DMS153 treated with DMSO at 0.1 percent for 48 hours (cell line): ENCODE results near the gene TBC1D14.

ENCODE experiments used
- DNase-seq: peaks from one replicate; lab custom pipeline; 2025; ENCODE audit not compliant: unreplicated experiment; lab: John Stamatoyannopoulos, UW

TBC1D14 gene

DNA sequence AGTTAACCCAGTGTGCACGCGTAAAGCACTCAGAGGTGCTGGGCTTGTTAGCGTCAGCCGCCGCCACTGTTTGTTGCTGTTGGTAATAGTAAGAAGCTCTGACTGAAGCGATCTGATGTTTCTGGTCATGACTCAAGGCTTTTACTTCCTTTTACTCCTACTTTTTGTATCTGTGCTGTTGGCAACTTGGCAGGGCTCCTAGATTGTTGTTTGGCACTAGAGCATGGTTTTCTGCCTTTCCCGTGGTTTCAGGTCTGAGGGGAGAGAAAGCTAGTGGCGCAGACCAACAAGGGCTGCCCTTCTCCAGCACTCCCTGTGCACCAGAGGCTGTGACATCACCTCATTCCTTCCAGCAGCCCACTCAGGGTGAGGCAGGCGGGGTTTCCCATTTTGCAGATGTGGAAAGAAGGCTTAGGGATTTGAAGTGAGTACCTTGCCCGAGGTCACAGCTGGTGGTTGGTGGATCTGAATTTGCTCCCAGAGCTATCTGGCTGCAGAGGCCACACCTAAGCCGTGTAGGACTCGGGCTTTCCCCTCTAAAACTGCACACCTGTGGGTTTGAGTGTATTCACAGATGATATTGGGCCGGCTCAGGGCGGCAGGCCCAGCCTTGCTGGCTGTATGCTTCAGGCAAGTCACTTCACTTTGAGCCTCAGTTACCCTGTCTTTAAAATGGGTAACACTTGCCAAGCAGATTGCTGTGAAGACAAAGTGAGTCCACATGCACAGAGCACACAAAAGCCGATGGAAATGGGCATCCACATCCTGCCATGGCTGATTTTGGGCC is 82.3 kb downstream of the TBC1D14 start:
- no peak for DNase-seq

DNA sequence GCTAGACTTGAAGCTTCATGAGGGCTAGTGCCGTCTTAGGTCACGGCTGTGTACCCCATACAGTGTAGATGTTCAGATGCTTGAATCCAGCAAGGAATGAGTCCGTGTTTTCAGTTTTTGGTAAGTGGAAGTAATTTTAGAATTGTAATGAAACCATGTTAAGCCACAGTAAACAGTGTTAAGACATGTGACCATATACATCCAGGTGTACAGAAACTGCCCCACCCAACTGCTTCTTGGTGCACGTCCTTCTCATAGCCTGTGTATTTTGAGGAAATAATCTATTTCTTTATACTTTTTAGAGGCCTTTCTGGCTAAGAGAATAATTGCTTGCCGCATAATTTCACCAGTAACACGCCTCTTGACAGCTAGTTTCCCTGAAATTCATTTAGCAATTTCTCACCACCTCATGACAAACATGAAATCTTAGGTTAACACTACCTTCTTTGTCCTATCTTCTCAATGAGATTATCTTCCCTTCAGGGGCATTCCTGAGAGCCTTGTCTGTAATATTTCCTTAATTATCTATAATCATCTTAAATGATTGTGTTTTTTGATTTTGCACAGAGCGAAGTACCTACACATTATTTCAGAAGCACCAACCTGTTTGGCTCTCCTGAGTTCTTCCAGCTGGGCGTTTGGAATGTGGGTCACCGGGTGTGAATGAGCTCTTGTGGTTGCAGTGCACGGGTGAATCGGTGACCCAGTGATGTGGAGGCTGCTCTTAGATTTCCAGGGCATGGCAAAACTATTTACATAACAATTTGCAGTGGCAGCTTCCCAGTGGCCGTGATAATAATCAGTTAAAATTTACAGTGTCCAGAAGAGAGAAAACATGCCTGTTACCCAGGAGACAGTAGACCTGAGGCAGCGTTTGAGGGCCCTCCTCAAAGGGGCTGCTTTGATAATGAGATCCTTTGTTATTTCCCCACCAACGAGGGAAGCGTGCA is 83.4 kb downstream of the TBC1D14 start:
- DNase-seq = no peak

DNA sequence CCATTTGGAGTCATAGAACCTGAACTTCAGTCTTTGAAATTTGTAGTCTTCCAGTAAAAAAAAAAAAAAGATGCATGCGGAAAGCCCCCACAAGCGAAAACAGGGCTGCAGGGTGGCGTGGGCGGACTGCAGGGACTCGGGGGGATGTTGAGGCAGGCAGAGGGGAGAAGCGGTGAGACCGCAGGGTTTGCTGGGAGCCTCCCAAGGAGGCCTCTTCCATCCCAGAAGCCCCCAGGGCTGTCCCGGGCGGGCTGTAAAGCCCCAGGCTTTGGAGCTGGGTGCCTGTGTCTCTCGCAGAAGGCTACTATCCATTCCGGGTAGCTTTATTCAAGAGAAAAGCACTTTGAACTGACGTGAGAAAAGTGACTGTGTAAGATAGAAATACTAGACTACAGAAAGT is 86.9 kb downstream of the TBC1D14 start:
- no peak for DNase-seq

DNA sequence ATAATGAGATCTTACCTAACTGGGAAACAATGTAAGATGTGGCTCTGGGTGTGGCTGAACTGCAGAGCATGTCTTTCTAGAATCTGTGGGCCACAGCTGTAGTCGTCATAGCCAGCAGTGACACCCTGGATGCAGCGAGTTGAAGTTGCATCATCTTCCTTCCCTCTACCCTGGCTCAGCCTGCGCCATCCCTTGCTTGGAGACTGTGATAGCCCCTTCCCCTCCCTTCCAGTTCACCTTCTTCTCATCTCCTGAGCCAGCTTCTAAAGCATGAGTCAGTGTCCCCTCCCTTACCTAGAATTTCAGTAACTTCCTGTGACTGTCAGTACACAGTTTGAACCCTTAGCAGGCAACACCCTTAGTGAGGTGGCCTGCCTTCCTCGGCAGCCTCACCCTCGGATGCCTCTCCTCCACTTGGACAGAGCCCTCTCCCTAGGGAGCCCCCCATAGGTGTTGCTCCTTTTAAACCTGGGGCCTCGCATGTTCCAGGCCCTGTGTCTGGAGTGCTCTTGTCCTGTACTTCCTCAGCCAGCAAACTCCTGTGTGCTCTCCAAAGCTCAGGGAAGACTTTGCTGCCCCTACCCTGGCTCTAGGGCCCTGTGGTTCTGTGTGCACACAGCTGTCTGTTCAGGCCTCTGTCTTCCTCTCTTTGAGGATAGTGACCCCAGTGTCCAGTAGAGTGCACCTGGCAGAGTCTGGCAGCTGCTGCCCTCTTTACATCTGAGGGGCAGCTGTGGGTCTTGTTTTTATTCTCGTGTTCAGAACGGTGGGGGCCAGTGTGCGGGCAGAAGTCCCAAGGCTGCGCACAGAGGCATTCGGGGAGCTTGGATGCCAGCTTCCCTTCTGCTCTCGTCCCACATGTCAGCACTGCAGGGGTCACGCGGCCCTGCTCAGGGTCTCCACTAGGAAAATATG is 89.8 kb downstream of the TBC1D14 start:
- no peak for DNase-seq

DNA sequence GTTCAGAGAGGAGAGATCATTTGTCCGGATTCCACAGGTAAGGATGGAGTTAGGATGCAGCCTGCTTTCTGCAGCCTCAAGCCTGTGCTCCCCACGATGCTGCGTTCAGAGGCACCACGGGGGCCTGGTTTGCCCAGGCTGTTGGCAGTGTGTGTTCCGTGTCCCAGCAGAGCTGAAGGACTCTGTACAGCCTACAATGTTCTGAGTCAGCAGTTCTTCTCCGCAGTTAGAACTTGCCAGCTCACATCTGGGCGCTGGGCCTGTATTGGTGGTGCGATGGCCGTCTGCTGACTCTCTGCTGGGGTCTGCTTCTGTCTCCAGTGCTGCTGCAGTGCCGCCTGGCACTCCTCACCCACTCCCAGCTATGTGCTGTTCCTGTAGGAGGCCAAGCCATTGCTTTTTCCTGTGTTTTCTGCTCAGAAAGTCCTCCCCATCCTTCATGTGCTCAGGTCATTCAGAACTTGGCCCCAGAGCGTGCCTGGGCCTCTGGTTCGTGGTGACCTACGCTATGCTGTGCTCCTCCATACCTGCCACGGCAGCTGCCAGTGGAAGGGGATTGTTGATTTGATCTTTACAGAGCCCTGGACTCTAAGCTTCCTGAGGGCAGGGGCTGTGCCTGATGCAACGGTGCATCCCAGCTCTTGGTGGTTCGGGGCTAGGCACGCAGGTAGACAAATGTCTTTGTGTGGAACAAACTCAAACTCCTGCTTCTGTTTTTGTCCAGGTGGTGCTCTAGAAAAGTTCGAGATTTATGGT is 91.0 kb downstream of the TBC1D14 start:
- no peak for DNase-seq

DNA sequence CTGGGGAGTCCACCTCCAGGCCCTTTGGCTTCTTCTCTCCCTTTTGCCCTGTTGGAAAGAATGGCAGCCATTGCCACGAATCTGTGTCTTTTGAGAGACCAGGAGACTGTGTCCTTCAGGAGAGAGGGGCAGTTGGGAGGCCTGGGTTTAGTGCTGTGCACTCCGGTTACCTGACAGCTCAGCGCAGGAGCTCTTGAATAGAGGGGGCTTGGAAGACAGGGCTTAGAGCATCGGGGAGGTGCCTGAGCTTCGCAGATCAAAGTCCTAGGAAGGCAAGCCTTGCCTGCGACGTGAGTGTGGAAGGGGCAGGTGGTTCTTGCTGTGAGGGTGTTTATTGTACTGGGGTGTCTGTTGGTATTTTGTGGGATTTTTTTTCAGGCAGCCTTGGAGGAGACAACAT is 91.6 kb downstream of the TBC1D14 start:
- no peak for DNase-seq

DNA sequence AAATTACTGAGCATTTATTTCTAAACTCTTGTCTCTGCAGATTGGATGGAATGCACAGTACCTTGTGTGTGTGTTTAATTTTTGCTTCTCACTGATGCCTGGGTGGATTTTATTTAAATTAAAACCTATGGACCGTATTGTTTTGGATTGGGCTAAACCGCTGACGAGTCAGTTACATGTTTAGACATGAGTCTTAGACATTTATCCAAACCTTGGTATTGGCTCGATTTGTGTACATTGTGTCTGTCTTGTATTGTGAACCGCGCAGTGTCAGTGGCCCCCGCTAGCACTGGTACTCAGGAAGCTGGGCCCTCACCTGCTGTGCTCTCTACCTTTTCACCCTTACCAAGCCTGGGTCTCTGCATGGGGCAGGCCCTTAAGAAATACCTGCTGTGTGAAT is 92.7 kb downstream of the TBC1D14 start:
- DNase-seq = no peak

DNA sequence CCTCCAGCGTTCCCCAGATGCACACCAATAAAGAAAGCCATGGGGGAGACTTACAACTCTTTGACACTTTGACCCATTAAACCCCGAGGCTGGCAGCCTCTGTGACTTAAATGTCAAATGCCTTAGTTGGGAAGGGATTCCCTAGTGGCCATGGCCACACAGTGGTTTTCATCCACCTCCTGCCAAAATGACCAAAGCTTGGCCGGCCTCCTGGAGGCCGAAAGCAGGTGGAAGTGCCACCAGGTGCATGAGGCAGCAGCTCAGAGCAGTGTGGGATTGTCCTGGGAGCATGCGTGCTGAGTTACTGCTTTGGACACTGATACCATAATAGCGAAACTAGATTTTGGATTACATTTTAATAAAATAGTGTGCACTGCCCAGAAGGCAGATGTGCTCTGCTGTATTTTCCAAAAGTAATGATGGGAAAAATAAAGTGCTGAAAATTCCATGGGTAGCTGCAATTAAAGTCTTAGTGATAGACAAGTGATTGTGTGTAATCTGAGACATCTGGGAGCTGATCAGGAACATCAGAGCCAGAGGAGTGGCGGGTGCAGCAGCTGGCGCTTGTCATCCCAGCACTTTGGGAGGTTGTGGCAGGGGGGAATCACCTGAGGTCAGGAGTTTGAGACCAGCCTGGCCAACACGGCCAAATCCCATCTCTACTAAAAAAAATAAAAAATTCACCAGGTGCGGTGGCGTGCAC is 93.7 kb downstream of the TBC1D14 start:
- no peak for DNase-seq

DNA sequence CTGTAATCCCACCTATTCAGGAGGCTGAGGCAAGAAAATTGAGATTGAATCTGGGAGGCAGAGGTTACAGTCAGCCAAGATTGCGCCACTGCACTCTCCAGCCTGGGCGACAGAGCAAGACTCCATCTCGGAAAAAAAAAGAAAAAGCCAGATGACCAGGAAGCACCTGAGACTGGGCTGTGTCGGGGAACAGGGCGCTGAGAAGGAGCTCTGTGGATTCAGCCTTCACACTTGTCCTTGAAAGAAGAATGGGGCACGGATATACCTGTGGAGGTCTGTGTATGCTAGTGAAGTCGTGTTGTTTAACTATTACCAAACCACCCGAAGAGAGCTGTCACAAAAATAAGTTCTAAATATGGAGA is 94.2 kb downstream of the TBC1D14 start:
- DNase-seq = no peak

DNA sequence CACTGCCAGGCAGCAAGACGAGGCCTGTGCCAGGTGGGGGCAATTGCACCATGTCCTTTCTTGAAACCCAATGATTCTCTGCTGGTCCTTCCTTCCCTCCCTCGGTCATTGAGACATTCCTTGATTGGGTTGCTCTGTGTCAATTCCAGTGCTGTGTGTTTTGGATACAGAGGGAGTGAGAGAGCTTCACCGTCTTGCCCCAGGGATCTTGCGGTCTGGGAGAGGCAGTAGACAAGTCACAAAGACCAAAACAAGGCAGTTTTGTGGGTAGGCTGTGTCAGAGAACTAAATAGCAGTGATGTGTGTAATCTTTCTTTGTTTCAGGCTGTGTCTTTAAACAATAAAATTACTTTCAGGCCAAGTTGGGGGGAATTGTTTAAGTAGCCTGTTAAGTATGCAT is 94.7 kb downstream of the TBC1D14 start:
- DNase-seq = no peak

DNA sequence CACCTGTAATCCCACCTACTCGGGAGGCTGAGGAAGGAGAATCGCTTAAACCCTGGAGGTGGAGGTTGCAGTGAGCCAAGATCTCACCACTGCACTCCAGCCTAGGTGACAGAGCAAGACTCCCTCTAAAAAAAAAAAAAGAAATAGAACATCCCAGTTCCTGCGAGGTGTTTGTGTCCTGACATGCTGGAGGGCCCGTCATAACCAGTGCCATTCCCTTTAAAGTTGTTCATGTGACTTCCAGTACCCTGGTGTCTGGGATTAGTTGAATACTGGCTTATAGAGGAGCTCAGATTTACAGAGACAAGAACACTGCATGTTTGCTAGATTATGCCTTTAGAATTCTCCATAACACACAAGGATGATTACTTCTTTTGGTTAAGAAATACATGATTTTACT is 95.9 kb downstream of the TBC1D14 start:
- DNase-seq = no peak

DNA sequence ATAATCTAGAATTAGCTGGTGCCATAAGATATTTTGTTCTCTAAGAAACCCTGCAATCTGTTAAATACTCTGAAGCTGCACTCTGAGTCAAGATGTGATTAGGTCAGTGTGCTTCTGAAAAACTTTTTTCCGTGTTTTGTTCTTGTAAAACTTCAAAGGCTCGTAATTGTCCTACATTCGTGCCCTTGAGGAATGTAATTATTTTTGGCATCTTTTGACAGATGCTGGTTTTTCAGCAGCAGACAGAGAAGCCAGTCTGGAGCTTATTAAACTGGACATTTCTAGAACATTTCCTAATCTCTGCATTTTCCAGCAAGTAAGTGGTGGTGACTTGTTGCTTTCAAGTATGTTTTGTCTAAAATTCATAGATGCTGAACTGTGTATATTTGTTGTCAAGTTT is 96.8 kb downstream of the TBC1D14 start:
- DNase-seq = no peak

DNA sequence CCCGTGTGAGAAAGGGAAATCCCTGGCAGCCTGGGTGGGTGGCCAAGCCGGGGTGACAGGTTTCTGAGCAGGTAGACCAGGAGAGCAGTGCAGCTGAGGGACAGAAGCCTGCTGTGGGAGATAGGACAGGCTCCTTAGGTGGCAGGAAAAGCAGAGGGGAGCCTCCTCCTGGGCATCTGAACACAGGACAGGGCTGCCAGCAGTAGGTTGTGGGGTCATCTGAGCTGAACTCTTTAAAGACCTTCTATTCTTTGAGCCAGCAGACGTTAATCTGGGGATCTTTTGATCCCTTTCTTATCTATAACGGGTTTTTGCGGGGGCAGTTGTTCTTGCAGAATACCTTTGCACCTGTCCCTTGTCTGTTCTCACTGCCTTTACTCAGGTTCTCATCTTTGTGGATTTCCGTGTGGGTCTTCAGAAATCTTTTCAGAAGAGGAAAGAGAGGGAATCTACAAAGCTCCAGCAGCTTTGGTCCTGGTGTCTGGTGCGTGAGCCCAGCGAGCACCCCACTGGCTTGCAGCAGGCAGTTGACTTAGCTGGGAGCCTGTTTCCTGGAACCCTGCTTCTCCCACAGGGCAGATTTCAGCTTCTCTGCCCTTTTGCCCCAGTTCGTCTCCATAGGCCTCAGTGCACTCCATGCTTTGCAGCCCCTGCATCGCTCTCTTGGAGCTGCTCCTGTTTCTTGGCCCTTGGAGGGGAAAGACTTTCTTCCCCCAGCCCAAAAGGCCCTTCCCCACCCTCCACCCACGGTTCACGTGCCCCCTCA is 97.7 kb downstream of the TBC1D14 start:
- DNase-seq = no peak

DNA sequence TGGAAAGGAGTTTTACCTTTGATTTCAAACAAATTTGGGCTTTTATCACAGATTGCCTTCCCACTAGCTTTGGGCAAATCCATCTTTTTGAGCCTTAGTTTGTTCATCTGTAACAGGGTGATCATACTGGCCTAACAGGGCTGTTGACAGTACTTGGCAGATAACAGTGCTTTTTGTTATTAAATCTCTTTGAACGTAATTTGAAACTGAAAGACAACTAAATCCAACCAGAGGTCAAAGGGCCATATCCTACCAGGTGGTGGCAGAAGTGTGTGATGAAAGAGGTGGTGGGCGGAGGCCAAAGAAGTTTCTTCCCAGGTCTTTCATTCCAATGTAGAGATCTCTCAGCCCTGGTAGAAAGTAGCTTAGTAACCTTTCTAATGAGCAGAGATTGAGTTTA is 98.3 kb downstream of the TBC1D14 start:
- no peak for DNase-seq

DNA sequence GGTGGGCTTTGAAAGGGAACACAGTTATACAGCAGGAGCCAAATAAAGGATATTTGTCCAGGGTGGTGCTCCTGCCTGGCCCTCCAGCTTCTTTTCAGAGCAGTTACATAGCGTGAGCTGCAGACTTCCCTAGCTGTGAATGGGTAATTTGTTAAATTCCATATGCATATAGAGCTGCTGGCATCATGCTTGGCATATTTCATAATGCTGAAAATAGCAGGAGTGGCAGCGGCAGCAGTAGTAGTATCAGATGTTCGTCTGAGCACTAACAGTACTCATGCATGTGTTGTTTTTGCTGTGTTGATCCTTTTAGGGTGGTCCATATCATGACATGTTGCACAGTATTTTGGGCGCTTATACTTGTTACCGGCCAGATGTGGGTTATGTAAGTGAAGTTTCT is 99.9 kb downstream of the TBC1D14 start:
- no peak for DNase-seq

DNA sequence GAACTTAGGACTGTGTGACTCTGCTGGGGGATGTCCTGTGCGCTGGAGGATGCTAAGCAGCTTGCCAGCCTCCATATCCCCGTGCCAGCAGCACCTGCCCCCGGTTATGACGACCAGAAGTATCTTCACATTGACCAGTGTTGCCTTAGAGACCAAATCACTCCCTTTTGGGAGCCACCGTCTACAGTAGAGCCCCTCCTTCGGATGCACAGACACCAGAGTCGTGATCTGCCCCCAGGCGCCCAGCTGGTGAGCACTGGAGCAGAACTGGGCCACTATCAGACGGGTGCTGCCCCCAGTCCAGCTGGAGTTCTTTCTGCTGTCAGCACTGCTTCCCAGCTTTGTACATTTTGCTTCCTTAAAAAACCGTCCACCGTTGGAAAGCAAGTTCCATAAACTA is 103.5 kb downstream of the TBC1D14 start:
- DNase-seq = no peak

DNA sequence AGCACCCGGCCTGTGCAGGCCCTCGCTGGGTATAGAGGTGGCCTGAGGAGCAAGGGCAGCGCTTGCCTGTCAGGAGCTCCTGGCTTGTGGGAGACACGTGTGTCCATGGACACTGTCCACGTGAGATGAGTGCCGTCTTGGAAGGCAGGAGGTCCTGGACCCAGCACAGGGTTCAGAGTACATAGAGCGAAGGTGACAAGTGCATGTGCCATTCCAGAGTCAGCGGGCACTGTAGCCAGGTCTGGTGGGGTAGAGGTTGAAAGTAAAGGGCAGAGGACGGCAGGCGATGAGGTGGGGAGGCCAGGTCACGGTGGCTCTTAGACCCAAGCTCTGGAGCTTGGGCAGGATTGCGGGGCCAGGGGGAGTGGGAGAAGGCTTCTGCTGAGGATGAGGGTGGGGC is 105.2 kb downstream of the TBC1D14 start:
- no peak for DNase-seq

DNA sequence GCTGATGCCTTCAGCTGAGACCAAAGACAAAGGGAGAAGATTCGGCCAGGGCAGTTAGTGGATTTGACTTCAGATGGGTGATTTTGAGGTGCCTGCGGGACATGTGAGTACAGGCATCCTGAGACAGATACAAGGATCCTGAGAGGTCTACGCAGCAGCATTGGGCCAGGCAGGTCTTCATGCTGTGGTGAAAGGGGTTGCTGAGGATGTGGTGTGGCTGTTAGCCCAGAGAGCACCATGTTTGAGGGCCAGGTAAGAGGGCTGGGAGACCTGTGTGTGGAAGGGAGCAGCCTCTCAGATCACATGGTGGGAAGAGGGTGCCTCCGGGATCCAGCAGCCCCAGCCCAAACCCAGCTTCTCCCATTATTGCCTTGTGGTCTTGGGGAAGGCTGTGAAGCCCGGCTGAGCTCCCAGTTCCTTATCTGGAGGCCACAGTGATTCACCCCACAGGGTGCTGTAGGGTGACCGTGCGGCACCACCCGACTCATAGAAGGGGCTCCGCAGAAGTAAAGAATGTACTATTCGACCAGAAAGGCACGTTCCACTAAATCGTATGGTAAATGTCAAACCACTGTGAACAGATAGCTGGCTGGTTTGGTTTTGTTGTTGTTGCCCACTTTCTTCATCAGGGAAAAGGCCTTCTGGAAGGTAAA is 105.9 kb downstream of the TBC1D14 start:
- no peak for DNase-seq

DNA sequence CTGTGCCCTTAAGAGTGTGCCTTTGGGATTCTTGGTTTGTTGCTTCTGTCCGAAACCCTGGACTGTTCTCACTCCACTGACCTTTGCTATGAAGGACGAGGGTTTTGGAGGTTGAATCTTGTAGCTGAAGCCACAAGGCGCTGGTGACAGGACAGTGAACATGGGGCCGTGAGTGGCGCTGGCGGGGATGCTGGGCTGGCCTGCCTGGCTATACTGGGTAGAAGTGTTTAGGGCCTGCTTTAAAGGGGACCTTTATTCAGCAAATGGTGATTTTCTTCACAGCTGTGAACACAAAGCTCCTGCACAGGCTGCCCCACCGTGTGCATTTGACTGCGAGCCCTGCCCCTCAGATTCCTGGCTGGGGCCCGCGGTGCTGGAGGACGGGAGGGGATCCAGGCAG is 106.5 kb downstream of the TBC1D14 start:
- DNase-seq = no peak
